MCF 10A (cell line): Measurements from ENCODE around the gene ATXN10. TPM values are rescaled to one million over a fixed set of nuclear protein-coding genes. Genes with fewer than 3 reads are reported as not detected.
"Not testable (repeated sequence)": the region's sequence is repeated elsewhere in the genome, so short reads cannot be mapped to it uniquely, and the experiment has no call there.

Experiments
- BruUV-seq: library from RNA; stranded (reverse); fragments of 400-500 nt; replicated peaks from 2 replicates; lab custom pipeline; 2021; lab: Mats Ljungman, UMichigan
- CTCF ChIA-PET: fragments of 300-600 bp; sonication (Branson Sonifier 250); formaldehyde crosslinking; extraction: SDS; loops from one replicate; lab custom pipeline; 2021; ENCODE audit warnings: antibody characterized with exemption, inconsistent platforms; lab: Yijun Ruan, JAX
- POLR2A ChIA-PET: fragments of 300-600, 350-650 bp; sonication (Branson Sonifier 250); formaldehyde crosslinking; extraction: SDS; loops from one replicate; lab custom pipeline; 2020; ENCODE audit warnings: antibody characterized with exemption, inconsistent platforms; lab: Yijun Ruan, JAX
- DNase-seq: peaks from one replicate; pipeline ENCODE4 v3.0.0-alpha.2; 2018; ENCODE audit not compliant: unreplicated experiment
- H3K27ac Mint-ChIP-seq: one replicate; pipeline ENCODE4 v1.8.0; 2022; ENCODE audit warnings: mild to moderate bottlenecking, low read depth, mixed read lengths; ENCODE audit not compliant: unreplicated experiment
- H3K27me3 Mint-ChIP-seq: one replicate; pipeline ENCODE4 v1.8.0; 2022; ENCODE audit warnings: mixed read lengths; ENCODE audit not compliant: insufficient read depth, unreplicated experiment
- H3K36me3 Mint-ChIP-seq: one replicate; pipeline ENCODE4 v1.8.0; 2022; ENCODE audit warnings: mild to moderate bottlenecking, moderate library complexity, mixed read lengths; ENCODE audit not compliant: insufficient read depth, unreplicated experiment
- H3K4me1 Mint-ChIP-seq: one replicate; pipeline ENCODE4 v1.8.0; 2022; ENCODE audit warnings: mixed read lengths; ENCODE audit not compliant: insufficient read depth, unreplicated experiment
- H3K4me3 Mint-ChIP-seq: one replicate; pipeline ENCODE4 v1.8.0; 2022; ENCODE audit warnings: mild to moderate bottlenecking, moderate library complexity, mixed read lengths; ENCODE audit not compliant: unreplicated experiment
- H3K9me3 Mint-ChIP-seq: one replicate; pipeline ENCODE4 v1.8.0; 2022; ENCODE audit warnings: mixed read lengths; ENCODE audit not compliant: unreplicated experiment
- intact Hi-C: fragments of 100-400 bp; cut with micrococcal nuclease; formaldehyde crosslinking; loops from 2 replicates; pipeline ENCODE4 v1.14.1; 2022
- total RNA-seq: library from RNA; stranded (reverse); gene quantifications from 2 replicates; pipeline ENCODE4 v1.2.3, GENCODE V29; 2022
- TF ChIP-seq, protein P1 (sequence below): fragments of 200-600 bp; IDR thresholded peaks from one replicate; pipeline ENCODE4 v1.8.0; 2022; ENCODE audit warnings: antibody characterized with exemption, mild to moderate bottlenecking; ENCODE audit not compliant: unreplicated experiment

The ATXN10 gene
- total RNA-seq, 1 experiment from 2014 or later = 193 TPM

DNA sequence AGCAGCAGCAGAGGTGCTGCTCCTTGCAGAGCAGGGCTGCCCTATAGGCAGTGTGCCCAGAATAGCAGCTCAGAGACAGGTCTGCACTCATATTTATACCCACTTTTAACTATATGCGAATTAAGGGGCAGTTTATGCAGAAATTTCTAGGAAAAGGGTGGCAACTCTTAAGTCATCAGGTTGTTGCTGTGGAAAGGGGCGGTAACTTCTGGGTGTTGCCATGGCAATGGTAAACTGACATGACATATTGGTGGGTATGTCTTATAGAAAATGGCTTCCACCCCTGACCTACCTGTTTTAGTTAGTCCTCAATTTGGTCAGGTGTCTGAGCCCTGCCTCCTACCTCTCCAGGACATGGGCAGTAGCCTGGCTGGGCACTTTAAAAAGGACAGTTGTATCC, 122.3 kb downstream of the ATXN10 start:
- POLR2A ChIA-PET = no interaction called here
- no TSS peak for BruUV-seq
- Mint-ChIP-seq H3K9me3 (peaks cover 11% of the 10 kb centered on the region), H3K4me1 (no peaks in the 10 kb centered on the region), H3K27ac (no peak overlapping the region), H3K36me3 (peaks cover 60% of the 10 kb centered on the region), H3K27me3 (no peaks in the 10 kb centered on the region), H3K4me3 (no peak overlapping the region)
- intact Hi-C loops = no loop called here
- TF ChIP-seq, protein P1, sequence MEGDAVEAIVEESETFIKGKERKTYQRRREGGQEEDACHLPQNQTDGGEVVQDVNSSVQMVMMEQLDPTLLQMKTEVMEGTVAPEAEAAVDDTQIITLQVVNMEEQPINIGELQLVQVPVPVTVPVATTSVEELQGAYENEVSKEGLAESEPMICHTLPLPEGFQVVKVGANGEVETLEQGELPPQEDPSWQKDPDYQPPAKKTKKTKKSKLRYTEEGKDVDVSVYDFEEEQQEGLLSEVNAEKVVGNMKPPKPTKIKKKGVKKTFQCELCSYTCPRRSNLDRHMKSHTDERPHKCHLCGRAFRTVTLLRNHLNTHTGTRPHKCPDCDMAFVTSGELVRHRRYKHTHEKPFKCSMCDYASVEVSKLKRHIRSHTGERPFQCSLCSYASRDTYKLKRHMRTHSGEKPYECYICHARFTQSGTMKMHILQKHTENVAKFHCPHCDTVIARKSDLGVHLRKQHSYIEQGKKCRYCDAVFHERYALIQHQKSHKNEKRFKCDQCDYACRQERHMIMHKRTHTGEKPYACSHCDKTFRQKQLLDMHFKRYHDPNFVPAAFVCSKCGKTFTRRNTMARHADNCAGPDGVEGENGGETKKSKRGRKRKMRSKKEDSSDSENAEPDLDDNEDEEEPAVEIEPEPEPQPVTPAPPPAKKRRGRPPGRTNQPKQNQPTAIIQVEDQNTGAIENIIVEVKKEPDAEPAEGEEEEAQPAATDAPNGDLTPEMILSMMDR = no peak
- CTCF ChIA-PET = interaction anchor here (0.8 to 1.1 kb wide), 2 partner anchors 9 to 18 kb away, joined by 3 read pairs; no protein-coding TSS in a partner anchor
- DNase-seq = no peak

DNA sequence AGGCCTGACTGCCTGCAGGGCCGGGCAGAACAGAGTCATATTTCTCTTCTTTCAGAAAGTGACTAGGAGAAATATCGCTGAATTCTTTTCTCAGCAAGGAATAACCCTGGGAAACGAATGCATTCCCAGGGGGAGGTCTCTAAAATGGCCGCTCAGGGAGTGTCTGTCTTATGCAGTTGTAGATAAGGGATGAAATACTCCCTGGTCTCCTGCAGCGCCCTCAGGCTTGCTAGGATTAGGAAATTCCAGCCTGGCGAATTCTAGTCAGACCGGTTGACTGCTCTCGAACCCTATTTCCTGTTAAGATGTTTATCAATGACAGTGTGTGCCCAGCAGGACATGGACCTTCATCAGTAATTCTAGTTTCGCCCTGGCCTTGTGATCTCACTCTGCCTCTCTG, 124.4 kb downstream of the ATXN10 start:
- H3K4me1 Mint-ChIP-seq, intact Hi-C loops, H3K4me3 Mint-ChIP-seq, DNase-seq, POLR2A ChIA-PET, H3K27me3 Mint-ChIP-seq, H3K27ac Mint-ChIP-seq, BruUV-seq: not testable (repeated sequence)
- Mint-ChIP-seq H3K9me3 (peaks cover 11% of the 10 kb centered on the region), H3K36me3 (peaks cover 66% of the 10 kb centered on the region)
- CTCF ChIA-PET = interaction anchor here (0.6 kb wide), 2 partner anchors 12 to 68 kb away, joined by 3 read pairs; no protein-coding TSS in a partner anchor

DNA sequence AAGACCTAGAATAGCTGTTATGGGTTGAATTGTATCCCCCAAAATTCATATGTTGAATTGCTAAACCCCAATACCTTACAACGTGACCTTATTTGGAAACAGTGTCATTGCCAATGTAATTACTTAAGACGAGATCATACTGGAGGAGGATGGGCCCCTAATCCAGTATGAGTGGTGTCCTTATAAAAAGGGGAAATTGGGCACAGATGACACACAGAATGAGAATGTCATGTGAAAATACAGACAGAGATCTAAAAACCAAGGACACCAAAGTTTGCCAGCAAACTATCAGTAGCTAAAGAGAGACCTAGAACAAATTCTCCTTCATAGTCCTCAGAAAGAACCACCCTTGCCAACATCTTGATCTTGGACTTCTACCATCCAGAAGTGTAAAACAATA, 127.7 kb downstream of the ATXN10 start:
- no peak for DNase-seq
- Mint-ChIP-seq H3K27ac (no peak overlapping the region), H3K27me3 (no peaks in the 10 kb centered on the region), H3K9me3 (peaks cover 11% of the 10 kb centered on the region), H3K4me1 (peaks cover 6% of the 10 kb centered on the region), H3K36me3 (peaks cover 55% of the 10 kb centered on the region), H3K4me3 (no peak overlapping the region)
- CTCF ChIA-PET = interaction anchor here (1.0 kb wide), 1 partner anchor 64 kb away, joined by 3 read pairs; no protein-coding TSS in a partner anchor
- POLR2A ChIA-PET = no interaction called here
- BruUV-seq = no TSS peak
- intact Hi-C loops = no loop called here
- TF ChIP-seq, protein P1 = no peak

DNA sequence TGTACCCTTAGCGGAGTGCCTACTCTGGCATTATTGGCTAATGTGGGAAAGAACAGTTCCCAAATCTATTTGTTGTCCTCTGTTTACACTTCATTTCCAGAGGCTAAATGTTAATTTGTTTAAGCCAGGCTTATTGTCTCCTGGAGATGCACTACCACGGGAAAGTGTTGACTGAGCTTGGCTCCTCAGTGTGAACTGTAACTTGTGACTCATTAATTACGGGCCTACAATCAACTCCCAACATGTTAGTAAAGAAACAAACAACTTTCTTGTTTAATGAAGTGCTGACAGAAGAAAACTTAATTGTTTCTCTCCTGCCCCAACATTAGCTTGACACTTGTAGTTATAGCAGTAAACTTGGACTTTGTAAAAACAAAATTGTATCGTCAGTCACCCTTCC, 130.4 kb downstream of the ATXN10 start:
- no peak for DNase-seq
- peaks cover 29% of the 10 kb centered on the region for H3K36me3 Mint-ChIP-seq

More for the DNA sequence above, 130.4 kb downstream of the ATXN10 start:
- no TSS peak for BruUV-seq
- TF ChIP-seq, protein P1 = no peak
- CTCF ChIA-PET = interaction anchor here (0.6 to 1.7 kb wide), 4 partner anchors 9 to 535 kb away, joined by 3 to 7 read pairs (median 4); no protein-coding TSS in a partner anchor
- peaks cover 32% of the 10 kb centered on the region for H3K4me1 Mint-ChIP-seq
- POLR2A ChIA-PET = interaction anchor here (3.1 kb wide), 1 partner anchor 16 kb away, joined by 14 read pairs; no protein-coding TSS in a partner anchor
- intact Hi-C loops = no loop called here
- no peaks in the 10 kb centered on the region for H3K9me3 Mint-ChIP-seq
- H3K27me3 Mint-ChIP-seq = no peaks in the 10 kb centered on the region
- H3K4me3 Mint-ChIP-seq = no peak overlapping the region
- H3K27ac Mint-ChIP-seq = no peak overlapping the region
